Measurements from ENCODE around the gene C16orf46. TPM values are rescaled to one million over a fixed set of nuclear protein-coding genes. Genes with fewer than 3 reads are reported as not detected.

Gene C16orf46
- total and polyA plus RNA-seq, 2 of the 13 experiments (the other 11 are each of a cell fraction or from before 2014, with no cell fraction given), result 0.38 to 0.55 TPM

GRCh38 chr16:81095953-81096714 is 19.1 kb upstream of the C16orf46 start, which contains the start of gene GCSH (continued):
- TF ChIP-seq RERE (CRISPR knock-in tag; IDR thresholded peaks at IDR 0.05; ENCODE audit: low read depth) (no peak), SKI (IDR thresholded peaks at IDR 0.05; ENCODE audit: partially characterized antibody) (peak; percentile 61), HOXA7 (CRISPR knock-in tag; IDR thresholded peaks at IDR 0.05) (no peak), EEA1 (CRISPR knock-in tag; IDR thresholded peaks at IDR 0.05; ENCODE audit: borderline replicate concordance) (peak; percentile 93; the same call in 1 of the 2 replicates), TFE3 (CRISPR knock-in tag; IDR thresholded peaks at IDR 0.05) (no peak), NKX3-1 (CRISPR knock-in tag; IDR thresholded peaks at IDR 0.05) (0 out of 2 replicates have a peak, but pooled peaks have one; percentile 45), ZNF326 (CRISPR knock-in tag; IDR thresholded peaks at IDR 0.05; ENCODE audit: borderline replicate concordance) (no peak), ZNF3 (CRISPR knock-in tag; IDR thresholded peaks at IDR 0.05) (no peak), TFDP1 (CRISPR knock-in tag; IDR thresholded peaks at IDR 0.05; ENCODE audit: borderline replicate concordance) (peak; percentile 84)
- TF ChIP-seq, protein P1, sequence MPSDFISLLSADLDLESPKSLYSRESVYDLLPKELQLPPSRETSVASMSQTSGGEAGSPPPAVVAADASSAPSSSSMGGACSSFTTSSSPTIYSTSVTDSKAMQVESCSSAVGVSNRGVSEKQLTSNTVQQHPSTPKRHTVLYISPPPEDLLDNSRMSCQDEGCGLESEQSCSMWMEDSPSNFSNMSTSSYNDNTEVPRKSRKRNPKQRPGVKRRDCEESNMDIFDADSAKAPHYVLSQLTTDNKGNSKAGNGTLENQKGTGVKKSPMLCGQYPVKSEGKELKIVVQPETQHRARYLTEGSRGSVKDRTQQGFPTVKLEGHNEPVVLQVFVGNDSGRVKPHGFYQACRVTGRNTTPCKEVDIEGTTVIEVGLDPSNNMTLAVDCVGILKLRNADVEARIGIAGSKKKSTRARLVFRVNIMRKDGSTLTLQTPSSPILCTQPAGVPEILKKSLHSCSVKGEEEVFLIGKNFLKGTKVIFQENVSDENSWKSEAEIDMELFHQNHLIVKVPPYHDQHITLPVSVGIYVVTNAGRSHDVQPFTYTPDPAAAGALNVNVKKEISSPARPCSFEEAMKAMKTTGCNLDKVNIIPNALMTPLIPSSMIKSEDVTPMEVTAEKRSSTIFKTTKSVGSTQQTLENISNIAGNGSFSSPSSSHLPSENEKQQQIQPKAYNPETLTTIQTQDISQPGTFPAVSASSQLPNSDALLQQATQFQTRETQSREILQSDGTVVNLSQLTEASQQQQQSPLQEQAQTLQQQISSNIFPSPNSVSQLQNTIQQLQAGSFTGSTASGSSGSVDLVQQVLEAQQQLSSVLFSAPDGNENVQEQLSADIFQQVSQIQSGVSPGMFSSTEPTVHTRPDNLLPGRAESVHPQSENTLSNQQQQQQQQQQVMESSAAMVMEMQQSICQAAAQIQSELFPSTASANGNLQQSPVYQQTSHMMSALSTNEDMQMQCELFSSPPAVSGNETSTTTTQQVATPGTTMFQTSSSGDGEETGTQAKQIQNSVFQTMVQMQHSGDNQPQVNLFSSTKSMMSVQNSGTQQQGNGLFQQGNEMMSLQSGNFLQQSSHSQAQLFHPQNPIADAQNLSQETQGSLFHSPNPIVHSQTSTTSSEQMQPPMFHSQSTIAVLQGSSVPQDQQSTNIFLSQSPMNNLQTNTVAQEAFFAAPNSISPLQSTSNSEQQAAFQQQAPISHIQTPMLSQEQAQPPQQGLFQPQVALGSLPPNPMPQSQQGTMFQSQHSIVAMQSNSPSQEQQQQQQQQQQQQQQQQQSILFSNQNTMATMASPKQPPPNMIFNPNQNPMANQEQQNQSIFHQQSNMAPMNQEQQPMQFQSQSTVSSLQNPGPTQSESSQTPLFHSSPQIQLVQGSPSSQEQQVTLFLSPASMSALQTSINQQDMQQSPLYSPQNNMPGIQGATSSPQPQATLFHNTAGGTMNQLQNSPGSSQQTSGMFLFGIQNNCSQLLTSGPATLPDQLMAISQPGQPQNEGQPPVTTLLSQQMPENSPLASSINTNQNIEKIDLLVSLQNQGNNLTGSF (CRISPR knock-in tag; IDR thresholded peaks at IDR 0.05), result peak; percentile 76
- TF ChIP-seq, protein P2, sequence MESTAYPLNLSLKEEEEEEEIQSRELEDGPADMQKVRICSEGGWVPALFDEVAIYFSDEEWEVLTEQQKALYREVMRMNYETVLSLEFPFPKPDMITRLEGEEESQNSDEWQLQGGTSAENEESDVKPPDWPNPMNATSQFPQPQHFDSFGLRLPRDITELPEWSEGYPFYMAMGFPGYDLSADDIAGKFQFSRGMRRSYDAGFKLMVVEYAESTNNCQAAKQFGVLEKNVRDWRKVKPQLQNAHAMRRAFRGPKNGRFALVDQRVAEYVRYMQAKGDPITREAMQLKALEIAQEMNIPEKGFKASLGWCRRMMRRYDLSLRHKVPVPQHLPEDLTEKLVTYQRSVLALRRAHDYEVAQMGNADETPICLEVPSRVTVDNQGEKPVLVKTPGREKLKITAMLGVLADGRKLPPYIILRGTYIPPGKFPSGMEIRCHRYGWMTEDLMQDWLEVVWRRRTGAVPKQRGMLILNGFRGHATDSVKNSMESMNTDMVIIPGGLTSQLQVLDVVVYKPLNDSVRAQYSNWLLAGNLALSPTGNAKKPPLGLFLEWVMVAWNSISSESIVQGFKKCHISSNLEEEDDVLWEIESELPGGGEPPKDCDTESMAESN (CRISPR knock-in tag; conservative IDR thresholded peaks at IDR 0.05), result peak; percentile 87

All from HepG2 (cell line).